ENCODE measurements around the gene GATB. TPM values are rescaled to one million over a fixed set of nuclear protein-coding genes. Genes with fewer than 3 reads are reported as not detected.

The GATB gene
- total and polyA plus RNA-seq, 2 experiments from 2014 or later: 17.7 to 18.9 TPM

DNA sequence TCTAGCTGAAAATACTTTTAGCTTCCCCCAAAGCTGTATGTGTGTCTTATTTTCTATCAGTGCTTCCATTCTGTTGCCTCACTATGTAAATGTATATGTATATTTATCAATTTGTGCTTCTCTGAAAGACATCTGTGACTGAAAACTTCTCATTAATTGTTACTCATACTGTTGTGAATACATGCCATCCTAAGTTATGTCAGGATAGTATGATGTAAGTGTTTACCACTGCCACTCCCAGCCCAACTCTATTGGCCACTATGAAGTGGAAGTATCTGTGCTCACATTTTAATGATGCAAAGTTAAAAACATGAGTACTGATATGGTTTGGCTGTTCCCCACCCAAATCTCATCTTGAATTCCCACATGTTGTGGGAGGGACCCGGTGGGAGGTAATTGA, 24.4 kb downstream of the GATB start:
- H3K27ac ChIP-seq (ENCODE audit: low read depth): no peak overlapping the region
- H3K36me3 ChIP-seq (ENCODE audit: insufficient read depth): peaks cover 13% of the 10 kb centered on the region; the same call in 1 of the 2 replicates
- no peak overlapping the region for H3K4me2 ChIP-seq
- H3K4me1 ChIP-seq (ENCODE audit: insufficient read depth): no peaks in the 10 kb centered on the region
- Mint-ChIP-seq H3K9me3 (peaks cover 42% of the 10 kb centered on the region), H3K27ac (no peak overlapping the region), H3K27me3 (ENCODE audit: insufficient read depth, low read depth, poor library complexity) (peaks cover 1% of the 10 kb centered on the region), H3K4me1 (no peaks in the 10 kb centered on the region), H3K4me3 (no peak overlapping the region), H3K36me3 (ENCODE audit: low read depth) (peaks cover 53% of the 10 kb centered on the region)
- H3K27me3 ChIP-seq (ENCODE audit: insufficient read depth): no peaks in the 10 kb centered on the region
- no peaks in the 10 kb centered on the region for H3K9me2 ChIP-seq (ENCODE audit: insufficient read depth)
- no peaks in the 10 kb centered on the region for H4K20me1 ChIP-seq (replicated peaks; ENCODE audit: insufficient read depth)
- no peak for ATAC-seq
- no peak overlapping the region for H3K4me3 ChIP-seq
- no peaks in the 10 kb centered on the region for H3F3A ChIP-seq (replicated peaks; ENCODE audit: low read depth)
- no peak for TF ChIP-seq JUNB (IDR thresholded peaks at IDR 0.05; ENCODE audit: unreplicated experiment)
- TF ChIP-seq, protein P1, sequence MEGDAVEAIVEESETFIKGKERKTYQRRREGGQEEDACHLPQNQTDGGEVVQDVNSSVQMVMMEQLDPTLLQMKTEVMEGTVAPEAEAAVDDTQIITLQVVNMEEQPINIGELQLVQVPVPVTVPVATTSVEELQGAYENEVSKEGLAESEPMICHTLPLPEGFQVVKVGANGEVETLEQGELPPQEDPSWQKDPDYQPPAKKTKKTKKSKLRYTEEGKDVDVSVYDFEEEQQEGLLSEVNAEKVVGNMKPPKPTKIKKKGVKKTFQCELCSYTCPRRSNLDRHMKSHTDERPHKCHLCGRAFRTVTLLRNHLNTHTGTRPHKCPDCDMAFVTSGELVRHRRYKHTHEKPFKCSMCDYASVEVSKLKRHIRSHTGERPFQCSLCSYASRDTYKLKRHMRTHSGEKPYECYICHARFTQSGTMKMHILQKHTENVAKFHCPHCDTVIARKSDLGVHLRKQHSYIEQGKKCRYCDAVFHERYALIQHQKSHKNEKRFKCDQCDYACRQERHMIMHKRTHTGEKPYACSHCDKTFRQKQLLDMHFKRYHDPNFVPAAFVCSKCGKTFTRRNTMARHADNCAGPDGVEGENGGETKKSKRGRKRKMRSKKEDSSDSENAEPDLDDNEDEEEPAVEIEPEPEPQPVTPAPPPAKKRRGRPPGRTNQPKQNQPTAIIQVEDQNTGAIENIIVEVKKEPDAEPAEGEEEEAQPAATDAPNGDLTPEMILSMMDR (conservative IDR thresholded peaks at IDR 0.05; ENCODE audit: low read depth in 2 of 2): no peak
- TF ChIP-seq ZNF331 (CRISPR knock-in tag; IDR thresholded peaks at IDR 0.05; ENCODE audit: low read depth): no peak
- no peak for TF ChIP-seq POLR2AphosphoS5 (IDR thresholded peaks at IDR 0.05; ENCODE audit: low read depth)
- no peak for TF ChIP-seq NANOG (IDR thresholded peaks at IDR 0.05; ENCODE audit: borderline replicate concordance)
- TF ChIP-seq, protein P2, sequence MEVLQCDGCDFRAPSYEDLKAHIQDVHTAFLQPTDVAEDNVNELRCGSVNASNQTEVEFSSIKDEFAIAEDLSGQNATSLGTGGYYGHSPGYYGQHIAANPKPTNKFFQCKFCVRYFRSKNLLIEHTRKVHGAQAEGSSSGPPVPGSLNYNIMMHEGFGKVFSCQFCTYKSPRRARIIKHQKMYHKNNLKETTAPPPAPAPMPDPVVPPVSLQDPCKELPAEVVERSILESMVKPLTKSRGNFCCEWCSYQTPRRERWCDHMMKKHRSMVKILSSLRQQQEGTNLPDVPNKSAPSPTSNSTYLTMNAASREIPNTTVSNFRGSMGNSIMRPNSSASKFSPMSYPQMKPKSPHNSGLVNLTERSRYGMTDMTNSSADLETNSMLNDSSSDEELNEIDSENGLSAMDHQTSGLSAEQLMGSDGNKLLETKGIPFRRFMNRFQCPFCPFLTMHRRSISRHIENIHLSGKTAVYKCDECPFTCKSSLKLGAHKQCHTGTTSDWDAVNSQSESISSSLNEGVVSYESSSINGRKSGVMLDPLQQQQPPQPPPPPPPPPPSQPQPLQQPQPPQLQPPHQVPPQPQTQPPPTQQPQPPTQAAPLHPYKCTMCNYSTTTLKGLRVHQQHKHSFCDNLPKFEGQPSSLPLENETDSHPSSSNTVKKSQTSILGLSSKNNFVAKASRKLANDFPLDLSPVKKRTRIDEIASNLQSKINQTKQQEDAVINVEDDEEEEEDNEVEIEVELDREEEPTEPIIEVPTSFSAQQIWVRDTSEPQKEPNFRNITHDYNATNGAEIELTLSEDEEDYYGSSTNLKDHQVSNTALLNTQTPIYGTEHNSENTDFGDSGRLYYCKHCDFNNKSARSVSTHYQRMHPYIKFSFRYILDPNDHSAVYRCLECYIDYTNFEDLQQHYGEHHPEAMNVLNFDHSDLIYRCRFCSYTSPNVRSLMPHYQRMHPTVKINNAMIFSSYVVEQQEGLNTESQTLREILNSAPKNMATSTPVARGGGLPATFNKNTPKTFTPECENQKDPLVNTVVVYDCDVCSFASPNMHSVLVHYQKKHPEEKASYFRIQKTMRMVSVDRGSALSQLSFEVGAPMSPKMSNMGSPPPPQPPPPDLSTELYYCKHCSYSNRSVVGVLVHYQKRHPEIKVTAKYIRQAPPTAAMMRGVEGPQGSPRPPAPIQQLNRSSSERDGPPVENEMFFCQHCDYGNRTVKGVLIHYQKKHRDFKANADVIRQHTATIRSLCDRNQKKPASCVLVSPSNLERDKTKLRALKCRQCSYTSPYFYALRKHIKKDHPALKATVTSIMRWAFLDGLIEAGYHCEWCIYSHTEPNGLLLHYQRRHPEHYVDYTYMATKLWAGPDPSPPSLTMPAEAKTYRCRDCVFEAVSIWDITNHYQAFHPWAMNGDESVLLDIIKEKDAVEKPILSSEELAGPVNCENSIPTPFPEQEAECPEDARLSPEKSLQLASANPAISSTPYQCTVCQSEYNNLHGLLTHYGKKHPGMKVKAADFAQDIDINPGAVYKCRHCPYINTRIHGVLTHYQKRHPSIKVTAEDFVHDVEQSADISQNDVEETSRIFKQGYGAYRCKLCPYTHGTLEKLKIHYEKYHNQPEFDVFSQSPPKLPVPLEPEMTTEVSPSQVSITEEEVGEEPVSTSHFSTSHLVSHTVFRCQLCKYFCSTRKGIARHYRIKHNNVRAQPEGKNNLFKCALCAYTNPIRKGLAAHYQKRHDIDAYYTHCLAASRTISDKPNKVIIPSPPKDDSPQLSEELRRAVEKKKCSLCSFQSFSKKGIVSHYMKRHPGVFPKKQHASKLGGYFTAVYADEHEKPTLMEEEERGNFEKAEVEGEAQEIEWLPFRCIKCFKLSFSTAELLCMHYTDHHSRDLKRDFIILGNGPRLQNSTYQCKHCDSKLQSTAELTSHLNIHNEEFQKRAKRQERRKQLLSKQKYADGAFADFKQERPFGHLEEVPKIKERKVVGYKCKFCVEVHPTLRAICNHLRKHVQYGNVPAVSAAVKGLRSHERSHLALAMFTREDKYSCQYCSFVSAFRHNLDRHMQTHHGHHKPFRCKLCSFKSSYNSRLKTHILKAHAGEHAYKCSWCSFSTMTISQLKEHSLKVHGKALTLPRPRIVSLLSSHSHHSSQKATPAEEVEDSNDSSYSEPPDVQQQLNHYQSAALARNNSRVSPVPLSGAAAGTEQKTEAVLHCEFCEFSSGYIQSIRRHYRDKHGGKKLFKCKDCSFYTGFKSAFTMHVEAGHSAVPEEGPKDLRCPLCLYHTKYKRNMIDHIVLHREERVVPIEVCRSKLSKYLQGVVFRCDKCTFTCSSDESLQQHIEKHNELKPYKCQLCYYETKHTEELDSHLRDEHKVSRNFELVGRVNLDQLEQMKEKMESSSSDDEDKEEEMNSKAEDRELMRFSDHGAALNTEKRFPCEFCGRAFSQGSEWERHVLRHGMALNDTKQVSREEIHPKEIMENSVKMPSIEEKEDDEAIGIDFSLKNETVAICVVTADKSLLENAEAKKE (CRISPR knock-in tag; IDR thresholded peaks at IDR 0.05): no peak
- TF ChIP-seq, protein P3, sequence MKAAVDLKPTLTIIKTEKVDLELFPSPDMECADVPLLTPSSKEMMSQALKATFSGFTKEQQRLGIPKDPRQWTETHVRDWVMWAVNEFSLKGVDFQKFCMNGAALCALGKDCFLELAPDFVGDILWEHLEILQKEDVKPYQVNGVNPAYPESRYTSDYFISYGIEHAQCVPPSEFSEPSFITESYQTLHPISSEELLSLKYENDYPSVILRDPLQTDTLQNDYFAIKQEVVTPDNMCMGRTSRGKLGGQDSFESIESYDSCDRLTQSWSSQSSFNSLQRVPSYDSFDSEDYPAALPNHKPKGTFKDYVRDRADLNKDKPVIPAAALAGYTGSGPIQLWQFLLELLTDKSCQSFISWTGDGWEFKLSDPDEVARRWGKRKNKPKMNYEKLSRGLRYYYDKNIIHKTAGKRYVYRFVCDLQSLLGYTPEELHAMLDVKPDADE (IDR thresholded peaks at IDR 0.05): no peak
- TF ChIP-seq ZNF114 (CRISPR knock-in tag; IDR thresholded peaks at IDR 0.05): no peak
- TF ChIP-seq, protein P4, sequence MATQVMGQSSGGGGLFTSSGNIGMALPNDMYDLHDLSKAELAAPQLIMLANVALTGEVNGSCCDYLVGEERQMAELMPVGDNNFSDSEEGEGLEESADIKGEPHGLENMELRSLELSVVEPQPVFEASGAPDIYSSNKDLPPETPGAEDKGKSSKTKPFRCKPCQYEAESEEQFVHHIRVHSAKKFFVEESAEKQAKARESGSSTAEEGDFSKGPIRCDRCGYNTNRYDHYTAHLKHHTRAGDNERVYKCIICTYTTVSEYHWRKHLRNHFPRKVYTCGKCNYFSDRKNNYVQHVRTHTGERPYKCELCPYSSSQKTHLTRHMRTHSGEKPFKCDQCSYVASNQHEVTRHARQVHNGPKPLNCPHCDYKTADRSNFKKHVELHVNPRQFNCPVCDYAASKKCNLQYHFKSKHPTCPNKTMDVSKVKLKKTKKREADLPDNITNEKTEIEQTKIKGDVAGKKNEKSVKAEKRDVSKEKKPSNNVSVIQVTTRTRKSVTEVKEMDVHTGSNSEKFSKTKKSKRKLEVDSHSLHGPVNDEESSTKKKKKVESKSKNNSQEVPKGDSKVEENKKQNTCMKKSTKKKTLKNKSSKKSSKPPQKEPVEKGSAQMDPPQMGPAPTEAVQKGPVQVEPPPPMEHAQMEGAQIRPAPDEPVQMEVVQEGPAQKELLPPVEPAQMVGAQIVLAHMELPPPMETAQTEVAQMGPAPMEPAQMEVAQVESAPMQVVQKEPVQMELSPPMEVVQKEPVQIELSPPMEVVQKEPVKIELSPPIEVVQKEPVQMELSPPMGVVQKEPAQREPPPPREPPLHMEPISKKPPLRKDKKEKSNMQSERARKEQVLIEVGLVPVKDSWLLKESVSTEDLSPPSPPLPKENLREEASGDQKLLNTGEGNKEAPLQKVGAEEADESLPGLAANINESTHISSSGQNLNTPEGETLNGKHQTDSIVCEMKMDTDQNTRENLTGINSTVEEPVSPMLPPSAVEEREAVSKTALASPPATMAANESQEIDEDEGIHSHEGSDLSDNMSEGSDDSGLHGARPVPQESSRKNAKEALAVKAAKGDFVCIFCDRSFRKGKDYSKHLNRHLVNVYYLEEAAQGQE (IDR thresholded peaks at IDR 0.05; ENCODE audit: unreplicated experiment): no peak
- TF ChIP-seq CREB1 (CRISPR knock-in tag; IDR thresholded peaks at IDR 0.05; ENCODE audit: low read depth): no peak
- TF ChIP-seq STAT1 (IDR thresholded peaks at IDR 0.05; ENCODE audit: unreplicated experiment): no peak
- no peak for TF ChIP-seq EZH2 (IDR thresholded peaks at IDR 0.05; ENCODE audit: low read depth, unreplicated experiment)
- TF ChIP-seq EZH2phosphoT487 (IDR thresholded peaks at IDR 0.05; ENCODE audit: unreplicated experiment): no peak
- no peak for DNase-seq (ENCODE audit: low spot score)
- H2AFZ ChIP-seq: no peak overlapping the region
- peaks cover 12% of the 10 kb centered on the region; the same call in 1 of the 2 replicates for H3K79me2 ChIP-seq (replicated peaks; ENCODE audit: insufficient read depth)
